Breast epithelium (tissue), 4 donors: ENCODE results near the gene CACNB2. TPM values are rescaled to one million over a fixed set of nuclear protein-coding genes. Genes with fewer than 3 reads are reported as not detected.

Experiments
- DNase-seq, 2 donors: peaks; one replicate each; pipeline ENCODE4 v3.0.0-alpha.2; 2019; ENCODE audit warnings: low spot score in 2 of 2
- H3K27ac ChIP-seq, 2 donors: fragments of 200-600 bp; sonication (generic) in 1 of 2; one replicate each; pipeline ENCODE4 v1.5.1; 2016 to 2019; ENCODE audit warnings: mild to moderate bottlenecking in 1 of 2
- H3K27me3 ChIP-seq, 2 donors: fragments of 200-600 bp; sonication (generic) in 1 of 2; one replicate each; pipeline versions ENCODE4 v1.5.1 to v1.6.0; 2017 to 2019; ENCODE audit warnings: control low read depth in 1 of 2, mild to moderate bottlenecking in 1 of 2
- H3K36me3 ChIP-seq: fragments of 200-600 bp; one replicate; pipeline ENCODE4 v1.5.1; 2019
- H3K4me1 ChIP-seq, 2 donors: fragments of 200-600 bp; sonication (generic); one replicate each; pipeline ENCODE4 v1.5.1; 2016 to 2019; ENCODE audit warnings: control low read depth in 1 of 2
- H3K4me3 ChIP-seq, 3 donors: fragments of 200-600 bp; sonication (generic); 1 replicate in 2 of 3; 2 replicates in 1 of 3; pipeline ENCODE4 v1.5.1; 2016 to 2019; ENCODE audit warnings: mild to moderate bottlenecking in 3 of 3, moderate library complexity in 2 of 3
- H3K9me3 ChIP-seq, 2 donors: fragments of 200-600 bp; sonication (generic) in 1 of 2; one replicate each; pipeline ENCODE4 v1.5.1; 2016 to 2019; ENCODE audit warnings: control low read depth in 1 of 2
- POLR2A ChIP-seq: fragments of 450-650 bp; IDR thresholded peaks from one replicate; pipeline ENCODE4 v1.6.1; 2016; ENCODE audit warnings: antibody characterized with exemption, mild to moderate bottlenecking, moderate library complexity
- POLR2AphosphoS5 ChIP-seq, 3 donors: sonication (generic); formaldehyde crosslinking; IDR thresholded peaks; one replicate each; pipeline ENCODE4 v1.6.1; 2017; ENCODE audit warnings: antibody characterized with exemption in 3 of 3
- intact Hi-C: fragments of 100-400 bp; cut with DNase I; formaldehyde crosslinking; loops from one replicate; pipeline ENCODE4 v1.15.1; 2023; ENCODE audit warnings: low total_unique reads
- total RNA-seq, 3 donors: library from RNA; depleted of rRNA; stranded (reverse); fragments of >200 nt; gene quantifications; one replicate each; pipeline ENCODE4 v1.1.0, GENCODE V29; 2016
- TF ChIP-seq, protein P1 (sequence below), 3 donors: fragments of 450-650 bp; IDR thresholded peaks; one replicate each; pipeline ENCODE4 v1.5.1; 2016 to 2017; ENCODE audit warnings: antibody characterized with exemption in 3 of 3, mild to moderate bottlenecking in 3 of 3, moderate library complexity in 3 of 3

The CACNB2 gene
- total RNA-seq, 3 donors from 2014 or later: 0.48 to 8.9 (median 7.5) TPM

DNA sequence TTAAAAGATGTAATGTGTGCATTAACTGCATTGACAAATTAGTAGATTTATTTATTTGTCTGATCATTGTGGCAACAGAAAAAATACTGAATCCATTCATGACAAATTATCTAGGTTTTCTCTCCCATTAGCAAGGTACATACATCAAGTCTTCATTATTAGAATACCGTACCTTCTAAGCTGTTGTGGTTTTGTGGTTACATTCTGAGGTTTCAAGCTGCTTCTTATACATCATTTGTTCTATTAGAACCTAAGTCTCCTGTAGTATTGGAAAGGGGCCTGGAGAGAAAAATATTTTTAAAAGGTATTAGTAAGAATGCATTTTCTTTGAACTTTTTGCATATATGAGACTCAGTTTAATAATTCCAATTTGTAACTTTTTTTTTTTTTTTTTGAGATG is 26.3 kb upstream of the CACNB2 start:
- no peaks in the 10 kb centered on the region for H3K27me3 ChIP-seq
- no peak for DNase-seq
- intact Hi-C loops: no loop called here
- no peaks in the 10 kb centered on the region for H3K4me1 ChIP-seq
- no peaks in the 10 kb centered on the region for H3K9me3 ChIP-seq
- no peak overlapping the region for H3K27ac ChIP-seq
- TF ChIP-seq, protein P1, sequence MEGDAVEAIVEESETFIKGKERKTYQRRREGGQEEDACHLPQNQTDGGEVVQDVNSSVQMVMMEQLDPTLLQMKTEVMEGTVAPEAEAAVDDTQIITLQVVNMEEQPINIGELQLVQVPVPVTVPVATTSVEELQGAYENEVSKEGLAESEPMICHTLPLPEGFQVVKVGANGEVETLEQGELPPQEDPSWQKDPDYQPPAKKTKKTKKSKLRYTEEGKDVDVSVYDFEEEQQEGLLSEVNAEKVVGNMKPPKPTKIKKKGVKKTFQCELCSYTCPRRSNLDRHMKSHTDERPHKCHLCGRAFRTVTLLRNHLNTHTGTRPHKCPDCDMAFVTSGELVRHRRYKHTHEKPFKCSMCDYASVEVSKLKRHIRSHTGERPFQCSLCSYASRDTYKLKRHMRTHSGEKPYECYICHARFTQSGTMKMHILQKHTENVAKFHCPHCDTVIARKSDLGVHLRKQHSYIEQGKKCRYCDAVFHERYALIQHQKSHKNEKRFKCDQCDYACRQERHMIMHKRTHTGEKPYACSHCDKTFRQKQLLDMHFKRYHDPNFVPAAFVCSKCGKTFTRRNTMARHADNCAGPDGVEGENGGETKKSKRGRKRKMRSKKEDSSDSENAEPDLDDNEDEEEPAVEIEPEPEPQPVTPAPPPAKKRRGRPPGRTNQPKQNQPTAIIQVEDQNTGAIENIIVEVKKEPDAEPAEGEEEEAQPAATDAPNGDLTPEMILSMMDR (IDR thresholded peaks at IDR 0.05): no peak
- no peak for TF ChIP-seq POLR2AphosphoS5 (IDR thresholded peaks at IDR 0.05)
- TF ChIP-seq POLR2A: no peak
- H3K36me3 ChIP-seq: no peaks in the 10 kb centered on the region
- H3K4me3 ChIP-seq: no peak overlapping the region

DNA sequence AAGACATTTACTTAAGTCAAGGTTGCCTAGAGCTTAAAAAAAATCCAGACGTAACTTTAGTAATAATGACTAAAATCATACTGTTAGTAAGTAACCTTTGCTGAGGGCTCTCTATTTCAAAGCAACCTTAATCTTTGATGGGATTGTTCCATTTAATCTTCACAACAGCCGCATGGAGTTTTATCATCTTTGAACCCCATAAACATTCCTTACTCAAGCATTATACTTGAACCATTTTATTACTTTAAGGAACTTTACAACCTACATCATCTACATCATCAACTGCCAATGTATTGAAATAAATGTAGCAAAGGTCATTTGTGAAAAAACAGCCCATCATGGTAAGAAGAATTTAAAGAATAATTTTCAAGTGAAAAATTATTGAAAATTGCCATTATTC is 22.9 kb upstream of the CACNB2 start:
- intact Hi-C loops: no loop called here
- no peak for TF ChIP-seq POLR2AphosphoS5 (IDR thresholded peaks at IDR 0.05)
- TF ChIP-seq, protein P1 (IDR thresholded peaks at IDR 0.05): no peak
- Histone ChIP-seq H3K4me3 (no peak overlapping the region), H3K27me3 (no peaks in the 10 kb centered on the region), H3K27ac (no peak overlapping the region), H3K36me3 (no peaks in the 10 kb centered on the region), H3K4me1 (no peaks in the 10 kb centered on the region), H3K9me3 (no peaks in the 10 kb centered on the region)
- DNase-seq: no peak

DNA sequence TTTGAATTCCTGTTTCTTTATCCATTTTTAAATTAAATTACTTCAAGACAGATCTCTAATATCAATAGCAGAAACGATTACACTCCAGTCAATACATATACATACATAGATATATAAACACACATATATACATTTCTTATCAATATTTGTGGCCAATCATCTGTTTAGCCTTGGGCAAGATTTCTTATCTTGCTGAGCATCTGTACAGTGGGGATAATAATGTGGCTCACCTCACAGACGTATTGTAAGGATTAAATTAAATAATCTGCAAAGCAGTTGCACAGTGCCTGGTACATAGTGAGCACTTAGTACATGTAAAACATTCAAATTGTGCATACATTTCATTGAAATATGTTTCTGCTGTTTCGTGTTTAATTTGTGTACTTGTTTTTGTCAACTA is 17.5 kb upstream of the CACNB2 start:
- H3K27ac ChIP-seq: no peak overlapping the region
- intact Hi-C loops: no loop called here
- TF ChIP-seq, protein P1 (IDR thresholded peaks at IDR 0.05): no peak
- TF ChIP-seq POLR2AphosphoS5 (IDR thresholded peaks at IDR 0.05) (no peak), POLR2A (no peak)
- no peak for DNase-seq
- H3K27me3 ChIP-seq: no peaks in the 10 kb centered on the region
- no peaks in the 10 kb centered on the region for H3K36me3 ChIP-seq
- H3K4me3 ChIP-seq: no peak overlapping the region
- no peaks in the 10 kb centered on the region for H3K4me1 ChIP-seq
- no peaks in the 10 kb centered on the region for H3K9me3 ChIP-seq

DNA sequence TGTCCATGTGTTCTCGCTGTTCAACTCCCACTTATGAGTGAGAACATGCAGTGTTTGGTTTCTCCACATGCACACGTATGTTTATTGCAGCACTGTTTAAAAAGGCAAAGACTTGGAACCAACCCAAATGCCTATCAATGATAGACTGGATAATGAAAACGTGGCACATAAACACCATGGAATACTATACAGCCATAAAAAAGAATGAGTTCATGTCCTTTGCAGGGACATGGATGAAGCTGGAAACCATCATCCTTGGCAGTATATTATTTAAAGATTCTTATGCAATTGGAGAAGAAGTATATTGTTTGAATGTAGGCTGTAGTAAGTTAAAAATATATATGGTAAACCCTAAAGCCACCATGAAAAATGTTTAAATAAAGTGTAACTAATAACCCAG is 7.2 kb upstream of the CACNB2 start:
- intact Hi-C loops: no loop called here

DNA sequence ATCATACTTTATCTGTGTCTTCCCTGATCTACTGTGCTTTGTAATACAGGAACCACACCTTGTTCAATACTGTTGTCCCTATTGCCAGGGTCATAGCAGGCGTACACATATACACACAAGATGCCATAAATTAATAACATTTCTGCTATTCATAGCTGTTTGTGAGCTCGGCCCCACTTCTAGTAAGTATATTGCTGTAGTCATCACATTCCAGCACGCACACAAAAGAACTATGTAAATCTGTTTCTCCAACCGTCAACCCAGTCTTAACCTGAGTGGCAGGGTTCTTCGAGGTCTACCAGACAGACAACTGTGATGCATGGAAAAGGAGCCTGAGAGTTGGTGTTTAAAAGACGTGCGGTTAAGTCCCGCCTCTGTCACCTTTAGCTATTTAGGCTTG is 5.7 kb upstream of the CACNB2 start:
- Histone ChIP-seq H3K9me3 (no peaks in the 10 kb centered on the region), H3K27me3 (peaks cover 0 to 3% of the 10 kb centered on the region in 2 donors), H3K36me3 (no peaks in the 10 kb centered on the region), H3K4me3 (no peak overlapping the region), H3K4me1 (no peaks in the 10 kb centered on the region), H3K27ac (no peak overlapping the region)
- intact Hi-C loops: no loop called here
- TF ChIP-seq, protein P1 (IDR thresholded peaks at IDR 0.05): no peak
- TF ChIP-seq POLR2AphosphoS5 (IDR thresholded peaks at IDR 0.05) (no peak), POLR2A (no peak)
- no peak for DNase-seq

More for the DNA sequence above, 7.2 kb upstream of the CACNB2 start:
- Histone ChIP-seq H3K9me3 (no peaks in the 10 kb centered on the region), H3K27me3 (no peaks in the 10 kb centered on the region), H3K4me1 (no peaks in the 10 kb centered on the region), H3K36me3 (no peaks in the 10 kb centered on the region), H3K27ac (no peak overlapping the region), H3K4me3 (no peak overlapping the region)
- TF ChIP-seq POLR2A (no peak), POLR2AphosphoS5 (IDR thresholded peaks at IDR 0.05) (no peak)
- TF ChIP-seq, protein P1 (IDR thresholded peaks at IDR 0.05): no peak
- DNase-seq: no peak
